HG03066 (cell line): ENCODE measurements around the gene CLEC17A.
"Not testable (repeated sequence)": the region's sequence is repeated elsewhere in the genome, so short reads cannot be mapped to it uniquely, and the experiment has no call there.

Experiments
- ATAC-seq: cut with Tn5 transposase; IDR thresholded peaks from one replicate; pipeline ENCODE4 v1.9.1; 2021; ENCODE audit warnings: low read depth; ENCODE audit not compliant: unreplicated experiment

The CLEC17A gene

DNA sequence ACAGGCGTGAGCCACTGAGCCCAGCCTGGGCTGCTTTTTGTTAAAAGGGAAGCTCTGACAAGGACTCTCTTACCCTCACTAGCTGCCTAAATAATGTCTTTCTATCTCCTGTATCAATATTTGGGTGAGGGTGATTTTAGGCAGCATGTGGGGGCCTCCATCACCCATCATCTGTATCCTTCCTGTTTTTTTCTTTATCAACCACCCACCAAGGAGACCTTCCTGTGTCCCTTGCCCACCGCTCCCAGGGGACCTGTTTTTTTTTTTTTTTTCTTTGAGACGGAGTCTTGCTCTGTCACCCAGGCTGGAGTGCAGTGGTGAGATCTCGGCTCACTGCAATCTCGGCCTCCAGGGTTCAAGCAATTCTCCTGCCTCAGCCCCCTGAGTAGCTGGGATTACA is 5.6 kb upstream of the CLEC17A start:
- no peak for ATAC-seq

DNA sequence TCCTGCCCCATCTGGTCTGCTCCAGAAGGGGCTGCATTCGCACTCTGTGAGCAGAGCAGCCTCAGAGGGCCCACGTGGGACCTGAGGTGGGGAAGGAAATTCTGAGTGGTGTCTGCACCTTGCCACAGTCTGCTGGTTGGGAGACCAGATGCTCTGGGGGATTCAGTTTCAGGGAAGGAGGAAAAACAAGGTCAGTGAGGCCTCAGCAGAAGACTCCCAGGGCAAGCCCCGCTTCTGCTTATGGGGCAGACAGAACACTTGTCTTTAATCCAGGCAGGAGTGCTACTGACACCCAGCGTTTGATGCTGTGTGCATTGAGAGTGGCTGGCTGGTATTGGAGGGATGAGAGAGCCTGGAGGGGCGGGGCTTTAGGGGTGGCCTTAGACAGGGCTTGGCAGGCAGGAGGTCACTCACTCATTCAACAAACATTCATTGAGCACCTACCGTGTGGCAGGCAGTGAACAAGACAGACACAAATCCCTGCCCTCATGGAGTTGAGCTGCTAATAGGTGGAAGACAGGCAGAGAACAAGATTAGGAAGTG is 4.9 kb upstream of the CLEC17A start:
- no peak for ATAC-seq

GRCh38 chr19:14580623-14581237 is 2.2 kb upstream of the CLEC17A start:
- no peak for ATAC-seq

GRCh38 chr19:14584372-14584771 is 1.5 kb downstream of the CLEC17A start:
- not testable (repeated sequence) for ATAC-seq

DNA sequence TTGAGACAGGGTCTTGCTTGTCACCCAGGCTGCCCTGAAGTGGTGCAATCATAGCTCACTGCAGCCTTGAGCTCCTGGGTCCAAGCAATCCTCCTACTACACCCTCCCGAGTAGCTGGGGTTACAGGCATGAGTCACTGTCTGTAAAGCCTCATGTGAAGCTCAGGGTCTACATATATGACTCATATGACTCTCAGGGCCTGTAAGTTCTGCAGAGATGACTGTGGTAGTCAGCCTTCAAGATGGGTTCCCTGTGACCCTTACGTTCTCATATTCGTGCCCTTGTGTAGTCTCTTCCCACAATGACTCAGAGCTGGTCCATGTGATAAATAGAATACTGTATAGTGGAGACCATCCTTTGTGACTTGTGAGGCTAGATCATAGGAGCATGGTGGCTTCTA is 2.3 kb downstream of the CLEC17A start:
- ATAC-seq: peak; percentile 69

DNA sequence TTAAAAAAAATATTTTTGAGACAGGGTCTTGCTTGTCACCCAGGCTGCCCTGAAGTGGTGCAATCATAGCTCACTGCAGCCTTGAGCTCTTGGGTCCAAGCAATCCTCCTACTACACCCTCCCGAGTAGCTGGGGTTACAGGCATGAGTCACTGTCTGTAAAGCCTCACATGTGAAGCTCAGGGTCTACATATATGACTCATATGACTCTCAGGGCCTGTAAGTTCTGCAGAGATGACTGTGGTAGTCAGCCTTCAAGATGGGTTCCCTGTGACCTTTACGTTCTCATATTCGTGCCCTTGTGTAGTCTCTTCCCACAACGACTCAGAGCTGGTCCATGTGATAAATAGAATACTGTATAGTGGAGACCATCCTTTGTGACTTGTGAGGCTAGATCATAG is 6.5 kb downstream of the CLEC17A start:
- ATAC-seq: not testable (repeated sequence)

DNA sequence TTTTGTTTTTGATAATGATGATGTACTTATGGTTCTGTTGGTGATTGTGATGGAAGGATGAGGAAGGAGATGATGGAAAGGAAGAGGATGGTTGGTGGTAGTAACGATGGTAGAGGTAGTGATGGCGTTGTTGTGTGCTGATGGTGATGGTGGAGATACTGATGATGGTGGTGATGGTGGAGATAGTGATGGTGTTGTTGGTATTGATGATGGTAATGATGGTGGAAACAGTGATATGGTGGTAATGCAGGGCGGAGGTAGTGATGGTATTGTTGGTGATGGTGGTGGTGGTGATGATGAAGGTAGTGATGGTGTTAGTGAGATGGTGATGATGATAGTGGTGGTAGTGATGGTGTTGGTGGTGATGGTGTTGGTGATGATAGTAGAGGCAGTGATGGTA is 12.7 kb downstream of the CLEC17A start:
- no peak for ATAC-seq

DNA sequence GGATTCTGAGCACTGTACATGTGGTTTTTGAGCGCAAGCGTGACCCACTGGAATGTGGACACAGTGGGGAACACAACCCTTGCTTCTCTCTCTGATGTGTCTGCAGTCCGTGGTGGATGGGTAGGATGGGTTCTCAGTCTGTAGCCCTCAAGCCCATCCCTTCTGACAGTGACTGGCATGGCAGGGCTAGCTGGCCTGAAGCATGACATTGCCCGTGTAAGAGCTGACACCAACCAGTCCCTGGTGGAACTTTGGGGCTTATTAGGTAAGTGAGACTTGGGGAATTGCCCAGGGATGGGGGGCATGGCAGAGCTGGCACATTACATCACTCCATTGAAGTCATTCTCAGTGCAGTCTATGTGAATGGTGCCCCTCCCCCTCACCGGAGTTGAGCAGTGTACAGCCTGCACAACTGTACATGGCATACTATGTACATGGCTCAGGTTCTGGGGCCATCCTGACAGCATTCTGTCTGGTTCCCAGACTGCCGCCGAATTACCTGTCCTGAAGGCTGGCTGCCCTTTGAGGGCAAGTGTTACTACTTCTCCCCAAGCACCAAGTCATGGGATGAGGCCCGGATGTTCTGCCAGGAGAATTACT is 16.8 kb downstream of the CLEC17A start:
- ATAC-seq: no peak

GRCh38 chr19:14603990-14604387 is 21.1 kb downstream of the CLEC17A start:
- ATAC-seq: no peak

DNA sequence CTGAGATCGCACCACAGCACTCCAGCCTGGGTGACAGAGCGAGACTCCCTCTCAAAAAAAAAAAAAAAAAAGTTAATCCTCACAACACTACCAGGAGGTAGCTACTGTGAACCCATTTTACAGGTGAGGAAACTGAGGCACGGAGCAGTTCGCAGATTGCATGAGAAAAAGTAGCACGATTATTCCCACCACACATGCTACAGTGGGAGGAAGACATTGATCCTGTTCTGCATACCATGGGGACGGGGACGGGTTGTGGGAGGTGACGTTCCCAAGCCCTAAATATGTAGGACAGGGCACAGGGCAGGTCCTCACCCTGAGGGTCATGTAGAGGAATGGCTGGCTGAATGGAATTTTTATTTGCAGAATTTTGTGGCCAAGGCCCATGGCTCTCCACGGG is 23.7 kb downstream of the CLEC17A start:
- no peak for ATAC-seq

- no peak for ATAC-seq
Observed at GRCh38 chr19:14611051-14611450, 28.2 kb downstream of the CLEC17A start.

DNA sequence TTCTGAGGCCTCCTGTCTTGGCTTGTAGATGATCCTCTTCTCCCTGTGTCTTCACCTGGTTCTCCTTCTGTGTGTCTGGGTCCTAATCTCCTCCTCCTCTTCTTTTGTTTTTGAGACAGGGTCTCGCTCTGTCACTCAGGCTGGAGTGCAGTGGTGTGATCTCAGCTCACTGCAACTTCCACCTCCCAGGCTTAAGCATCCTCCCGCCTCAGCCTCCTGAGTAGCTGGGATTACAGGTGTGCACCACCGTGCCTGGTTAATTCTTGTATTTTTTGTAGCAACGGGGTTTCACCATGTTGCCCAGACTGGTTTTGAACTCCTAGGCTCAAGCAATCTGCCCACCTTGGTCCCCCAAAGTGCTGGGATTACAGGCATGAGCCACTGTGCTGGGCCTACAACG is 29.4 kb downstream of the CLEC17A start:
- not testable (repeated sequence) for ATAC-seq

GRCh38 chr19:14612657-14613056 is 29.8 kb downstream of the CLEC17A start:
- ATAC-seq: no peak

DNA sequence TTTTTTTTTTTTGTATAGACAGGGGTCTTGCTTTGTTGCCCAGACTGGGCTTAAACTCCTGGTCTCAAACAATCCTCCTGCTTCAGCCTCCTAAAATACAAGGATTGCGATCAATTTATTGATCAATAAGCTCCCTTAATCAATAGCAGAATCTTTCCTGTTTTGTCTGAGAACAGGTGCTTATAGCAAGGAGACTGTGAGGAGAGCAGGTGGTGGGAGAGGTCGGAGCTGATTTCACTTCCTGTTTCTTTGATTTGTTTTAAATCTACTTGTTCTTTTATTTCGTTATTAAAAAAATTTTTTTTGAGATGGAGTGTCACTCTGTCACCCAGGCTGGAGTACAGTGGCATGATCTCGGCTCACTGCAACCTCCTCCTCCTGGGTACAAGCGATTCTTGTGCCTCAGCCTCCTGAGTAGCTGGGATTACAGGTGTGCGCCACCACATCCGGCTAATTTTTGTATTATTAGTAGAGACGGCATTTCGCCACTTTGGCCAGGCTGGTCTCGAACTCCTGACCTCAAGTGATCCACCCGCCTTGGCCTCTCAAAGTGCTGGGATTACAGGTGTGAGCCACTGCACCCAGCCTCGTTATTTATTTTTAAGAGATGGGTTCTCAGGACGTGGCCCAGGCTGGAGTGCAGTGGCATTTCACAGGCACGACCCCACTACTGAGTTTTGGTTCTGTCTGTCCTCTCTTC is 30.7 kb downstream of the CLEC17A start:
- not testable (repeated sequence) for ATAC-seq

DNA sequence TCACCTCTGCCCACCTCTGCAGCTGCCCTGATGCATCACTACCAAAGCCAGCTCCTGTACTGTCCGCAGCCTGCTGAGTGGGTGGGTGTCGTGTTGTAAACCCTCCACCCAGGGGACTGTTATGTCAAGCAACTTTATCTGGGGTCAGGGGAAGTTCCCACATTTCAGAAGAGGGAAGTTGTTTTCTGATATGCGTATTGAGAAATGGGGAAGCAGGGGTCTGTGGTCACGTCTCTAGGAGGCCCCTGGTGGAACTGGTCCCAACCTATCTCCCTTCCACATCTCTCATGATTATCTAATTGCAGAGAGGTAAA is 31.2 kb downstream of the CLEC17A start:
- ATAC-seq: no peak

GRCh38 chr19:14615623-14616022 is 32.7 kb downstream of the CLEC17A start:
- ATAC-seq: no peak

DNA sequence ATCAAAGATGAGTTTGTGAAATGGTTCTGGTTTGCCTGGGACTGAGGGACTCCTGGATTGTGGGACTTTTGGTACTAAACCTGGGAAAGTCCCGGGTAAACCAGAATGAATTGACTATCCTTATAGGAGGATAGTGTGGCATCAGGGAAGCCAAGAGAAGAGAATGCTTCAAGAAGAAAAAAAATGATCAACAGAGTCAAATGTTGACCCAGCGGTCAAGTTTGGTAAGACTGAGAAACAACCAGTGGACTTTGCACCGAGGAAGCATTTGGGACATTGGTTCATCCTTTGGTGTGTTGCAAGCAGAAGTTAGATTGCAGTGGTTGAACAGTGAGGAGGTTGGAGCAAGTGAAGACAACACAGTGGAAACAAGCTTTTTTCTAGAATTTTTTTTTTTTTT is 33.5 kb downstream of the CLEC17A start:
- ATAC-seq: no peak

DNA sequence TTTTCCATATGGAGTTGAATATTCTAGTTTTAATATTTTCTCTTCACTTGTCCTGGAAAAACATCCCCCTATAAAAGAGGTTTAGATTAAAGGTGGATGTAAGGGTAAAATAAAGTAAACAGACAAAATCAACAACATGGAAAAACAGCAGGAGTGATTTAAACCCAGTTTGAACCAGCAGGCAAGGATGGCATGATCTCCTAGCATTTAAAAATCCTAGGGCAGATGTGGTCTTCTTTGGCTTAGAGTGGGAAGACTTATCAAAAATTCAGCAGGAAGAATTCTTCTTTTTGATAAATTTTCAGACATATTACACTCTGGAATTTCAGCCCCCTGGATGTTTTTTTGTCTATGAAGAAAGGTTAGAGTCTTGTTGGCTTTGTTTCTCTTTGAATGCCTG is 36.5 kb downstream of the CLEC17A start:
- no peak for ATAC-seq

DNA sequence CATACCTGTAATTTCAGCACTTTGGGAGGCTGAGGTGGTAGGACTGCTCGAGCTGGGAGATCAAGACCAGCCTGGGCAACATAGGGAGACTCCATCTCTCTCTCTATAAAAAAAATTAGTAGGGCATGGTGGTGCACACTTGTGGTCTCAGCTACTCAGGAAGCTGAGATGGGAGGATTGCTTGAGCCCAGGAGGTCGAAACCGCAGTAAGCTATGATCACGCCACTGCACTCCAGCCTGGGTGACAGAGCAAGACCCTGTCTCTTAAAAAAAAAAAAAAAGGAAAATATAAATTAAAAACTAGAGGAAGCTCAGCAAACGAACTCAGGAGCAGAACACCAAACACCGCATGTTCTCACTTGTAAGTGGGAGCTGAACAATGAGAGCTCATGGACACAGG is 41.6 kb downstream of the CLEC17A start:
- ATAC-seq: not testable (repeated sequence)

- ATAC-seq: no peak
Observed at GRCh38 chr19:14629557-14629956, 46.7 kb downstream of the CLEC17A start.

DNA sequence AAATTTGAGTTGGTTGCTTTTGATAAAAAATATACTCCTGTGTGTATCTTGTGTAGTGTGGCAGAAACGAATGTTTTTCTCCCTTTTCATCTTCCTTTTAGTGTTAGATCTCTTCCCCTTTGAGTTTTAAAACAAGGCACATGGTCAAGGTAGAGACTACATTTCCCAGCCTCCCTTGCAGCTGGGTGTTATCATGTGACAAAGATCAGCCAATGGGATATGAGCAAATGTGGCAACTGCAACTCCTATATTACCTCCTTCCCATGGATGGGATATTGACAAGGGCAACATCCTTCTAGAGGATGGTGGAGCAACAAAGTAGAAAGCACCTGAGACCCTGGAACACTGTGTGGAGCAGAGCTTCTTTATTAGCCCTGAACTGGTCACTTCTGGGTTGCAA is 49.4 kb downstream of the CLEC17A start:
- ATAC-seq: no peak
